ENCODE results near the gene TBC1D10B. TPM values are rescaled to one million over a fixed set of nuclear protein-coding genes. Genes with fewer than 3 reads are reported as not detected.
"Not testable (repeated sequence)": the region's sequence is repeated elsewhere in the genome, so short reads cannot be mapped to it uniquely, and the experiment has no call there.

Gene TBC1D10B
- total and polyA plus RNA-seq, 12 donors: 17.0 to 67.7 (median 44.2) TPM

DNA sequence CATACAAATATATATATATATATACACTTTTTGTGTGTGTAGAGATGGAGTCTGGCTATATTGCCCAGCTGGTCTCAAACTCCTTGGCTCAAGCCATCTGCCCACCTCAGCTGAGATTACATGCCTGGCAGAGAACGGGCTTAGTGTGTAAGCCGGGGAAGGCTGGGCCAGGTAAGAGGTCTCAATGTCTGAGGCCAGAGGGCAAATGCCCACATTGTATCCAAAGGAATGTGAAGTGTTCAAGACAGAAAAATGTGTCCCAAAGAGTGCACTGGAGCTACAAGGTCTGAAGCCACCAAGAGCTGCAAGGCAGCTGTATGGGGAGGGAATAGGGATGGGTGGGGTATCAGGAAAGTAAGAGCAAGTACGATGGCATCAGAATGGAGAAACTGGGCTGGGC lies 24.0 kb downstream of the TBC1D10B start:
- DNase-seq: peak in 1 of 7 donors; percentile 35
- intact Hi-C loops (cut with DNase I): no loop called here
- H3K4me3 ChIP-seq: no peak overlapping the region
- no peaks in the 10 kb centered on the region for H3K9me3 ChIP-seq (replicated peaks in 1 of 3)
- TF ChIP-seq, protein P1, sequence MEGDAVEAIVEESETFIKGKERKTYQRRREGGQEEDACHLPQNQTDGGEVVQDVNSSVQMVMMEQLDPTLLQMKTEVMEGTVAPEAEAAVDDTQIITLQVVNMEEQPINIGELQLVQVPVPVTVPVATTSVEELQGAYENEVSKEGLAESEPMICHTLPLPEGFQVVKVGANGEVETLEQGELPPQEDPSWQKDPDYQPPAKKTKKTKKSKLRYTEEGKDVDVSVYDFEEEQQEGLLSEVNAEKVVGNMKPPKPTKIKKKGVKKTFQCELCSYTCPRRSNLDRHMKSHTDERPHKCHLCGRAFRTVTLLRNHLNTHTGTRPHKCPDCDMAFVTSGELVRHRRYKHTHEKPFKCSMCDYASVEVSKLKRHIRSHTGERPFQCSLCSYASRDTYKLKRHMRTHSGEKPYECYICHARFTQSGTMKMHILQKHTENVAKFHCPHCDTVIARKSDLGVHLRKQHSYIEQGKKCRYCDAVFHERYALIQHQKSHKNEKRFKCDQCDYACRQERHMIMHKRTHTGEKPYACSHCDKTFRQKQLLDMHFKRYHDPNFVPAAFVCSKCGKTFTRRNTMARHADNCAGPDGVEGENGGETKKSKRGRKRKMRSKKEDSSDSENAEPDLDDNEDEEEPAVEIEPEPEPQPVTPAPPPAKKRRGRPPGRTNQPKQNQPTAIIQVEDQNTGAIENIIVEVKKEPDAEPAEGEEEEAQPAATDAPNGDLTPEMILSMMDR (IDR thresholded peaks at IDR 0.05): no peak
- H3K36me3 ChIP-seq (replicated peaks in 1 of 2): peaks cover 0 to 12% of the 10 kb centered on the region in 2 donors
- no peak overlapping the region for H3K27ac ChIP-seq
- no peaks in the 10 kb centered on the region for H3K27me3 ChIP-seq
- peaks cover under 1 to 1% of the 10 kb centered on the region in 2 donors for H3K4me1 ChIP-seq (replicated peaks in 1 of 2)
- 92 to 99% (median 93%) methylated on average over 3 of the region's 3 CpGs for WGBS, 4 donors

DNA sequence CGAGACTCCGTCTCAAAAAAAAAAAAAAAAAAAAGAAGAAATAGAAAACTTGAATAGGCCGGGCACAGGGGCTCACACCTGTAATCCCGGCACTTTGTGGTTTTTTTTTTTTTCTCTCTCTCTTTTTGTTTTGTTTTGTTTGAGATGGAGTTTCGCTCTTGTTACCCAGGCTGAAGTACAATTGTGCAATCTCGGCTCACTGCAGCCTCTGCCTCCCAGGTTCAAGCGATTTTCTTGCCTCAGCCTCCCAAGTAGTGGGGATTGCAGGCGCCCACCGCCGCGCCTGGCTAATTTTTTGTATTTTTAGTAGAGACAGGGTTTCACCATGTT lies 26.8 kb downstream of the TBC1D10B start:
- H3K4me3 ChIP-seq; H3K4me1 ChIP-seq (replicated peaks in 1 of 2); DNase-seq; intact Hi-C loops (cut with DNase I); H3K27me3 ChIP-seq; H3K27ac ChIP-seq; H3K36me3 ChIP-seq (replicated peaks in 1 of 2); H3K9me3 ChIP-seq (replicated peaks in 1 of 3): not testable (repeated sequence)
- 89 to 95% (median 94%) methylated on average over 11 of the region's 11 CpGs for WGBS, 4 donors

DNA sequence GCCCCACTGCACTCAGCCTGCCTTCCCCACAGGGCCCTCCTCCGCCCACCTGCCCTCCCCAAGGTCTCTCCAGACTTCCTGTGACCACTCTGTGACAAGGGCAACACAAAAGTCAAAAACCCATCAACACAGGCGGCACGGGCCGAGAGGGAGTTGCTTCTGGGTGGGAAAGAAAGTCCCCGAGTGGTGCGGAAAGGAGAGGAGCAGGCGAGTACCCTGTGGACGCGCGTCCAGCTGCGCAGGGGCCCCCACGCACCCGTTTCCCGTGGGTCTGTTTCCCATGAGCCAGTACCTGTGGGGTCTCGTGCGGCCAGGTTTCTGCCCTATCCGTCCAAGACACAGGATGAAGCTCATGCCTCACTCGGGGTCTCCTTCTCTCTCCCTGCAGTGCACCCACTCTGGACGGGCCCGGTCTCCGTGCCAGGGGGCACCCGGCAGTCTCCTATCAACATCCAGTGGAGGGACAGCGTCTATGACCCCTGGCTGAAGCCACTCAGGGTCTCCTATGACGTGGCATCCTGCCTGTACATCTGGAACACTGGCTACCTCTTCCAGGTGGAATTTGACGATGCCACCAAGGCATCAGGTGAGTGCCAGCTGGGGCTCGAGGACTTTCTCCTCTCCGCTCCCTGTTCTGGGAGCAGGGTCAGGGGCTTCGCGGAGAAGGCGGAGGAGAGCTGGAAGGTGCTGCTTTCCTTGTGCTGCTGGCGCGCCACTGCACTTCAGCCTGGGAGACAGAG lies 27.4 kb downstream of the TBC1D10B start:
- intact Hi-C loops (cut with DNase I): no loop called here
- peak in 1 of 7 donors; percentile 48 for DNase-seq
- H3K4me1 ChIP-seq (replicated peaks in 1 of 2): no peaks in the 10 kb centered on the region
- 88 to 95% (median 89%) methylated on average over 22 to 32 of the region's 32 CpGs for WGBS, 4 donors
- H3K9me3 ChIP-seq (replicated peaks in 1 of 3): no peaks in the 10 kb centered on the region
- no peak overlapping the region for H3K27ac ChIP-seq
- no peaks in the 10 kb centered on the region for H3K27me3 ChIP-seq
- no peaks in the 10 kb centered on the region for H3K36me3 ChIP-seq (replicated peaks in 1 of 2)
- H3K4me3 ChIP-seq: no peak overlapping the region
- TF ChIP-seq, protein P1 (IDR thresholded peaks at IDR 0.05): no peak
- no peak for TF ChIP-seq POLR2A (IDR thresholded peaks at IDR 0.05)

DNA sequence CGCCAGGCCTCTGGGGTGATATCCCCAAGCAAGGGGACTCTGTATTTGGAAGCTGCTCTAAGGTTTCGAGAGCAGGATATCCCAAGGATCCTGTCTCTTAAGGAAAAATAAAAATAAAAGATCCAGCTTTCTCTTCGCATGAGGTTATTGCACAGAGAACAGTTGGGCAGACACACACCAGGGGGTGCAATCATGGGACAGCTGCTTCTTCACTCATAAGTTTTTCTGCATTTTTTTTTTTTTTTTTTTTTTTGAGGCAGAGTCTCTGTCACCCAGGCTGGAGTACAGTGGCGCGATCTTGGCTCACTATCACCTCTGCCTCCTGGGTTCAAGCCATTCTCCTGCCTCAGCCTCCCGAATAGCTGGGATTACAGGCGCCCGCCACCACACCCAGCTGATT lies 28.3 kb downstream of the TBC1D10B start:
- intact Hi-C loops (cut with DNase I); H3K27me3 ChIP-seq; H3K27ac ChIP-seq; H3K36me3 ChIP-seq (replicated peaks in 1 of 2); H3K9me3 ChIP-seq (replicated peaks in 1 of 3); H3K4me1 ChIP-seq (replicated peaks in 1 of 2); H3K4me3 ChIP-seq: not testable (repeated sequence)
- 86 to 90% (median 89%) methylated on average over 8 of the region's 8 CpGs for WGBS, 4 donors
- DNase-seq: peak in 1 of 7 donors; percentile 36

DNA sequence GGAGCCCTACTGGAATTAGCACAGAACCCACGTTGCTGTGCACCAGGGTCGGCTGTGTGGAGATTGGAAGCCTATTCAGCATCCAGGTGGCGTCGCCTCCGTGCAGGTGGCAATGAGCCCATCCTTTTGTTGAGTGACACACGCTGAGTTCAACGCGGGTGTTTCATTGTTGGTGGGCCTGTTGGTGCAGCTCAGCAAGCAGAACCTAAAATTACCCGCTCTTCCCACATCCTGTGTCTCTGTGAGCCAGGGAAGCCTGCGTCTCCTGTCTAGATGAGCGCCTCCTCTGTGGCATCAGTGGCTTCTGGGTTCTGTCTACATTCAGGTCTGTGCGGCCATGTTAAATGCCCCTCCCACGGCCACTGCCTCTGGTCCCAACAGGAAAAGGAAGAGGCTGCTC lies 29.7 kb downstream of the TBC1D10B start:
- Histone ChIP-seq H3K4me3 (no peak overlapping the region), H3K4me1 (replicated peaks in 1 of 2) (peaks cover 6% of the 10 kb centered on the region in 2 donors), H3K27ac (no peak overlapping the region), H3K27me3 (no peaks in the 10 kb centered on the region), H3K9me3 (replicated peaks in 1 of 3) (no peaks in the 10 kb centered on the region), H3K36me3 (replicated peaks in 1 of 2) (no peaks in the 10 kb centered on the region)
- DNase-seq: peak in 1 of 7 donors; percentile 52
- intact Hi-C loops (cut with DNase I): no loop called here
- TF ChIP-seq POLR2A (IDR thresholded peaks at IDR 0.05): no peak
- TF ChIP-seq, protein P1 (IDR thresholded peaks at IDR 0.05): no peak
- WGBS, 4 donors: 90 to 93% (median 91%) methylated on average over 13 of the region's 13 CpGs

DNA sequence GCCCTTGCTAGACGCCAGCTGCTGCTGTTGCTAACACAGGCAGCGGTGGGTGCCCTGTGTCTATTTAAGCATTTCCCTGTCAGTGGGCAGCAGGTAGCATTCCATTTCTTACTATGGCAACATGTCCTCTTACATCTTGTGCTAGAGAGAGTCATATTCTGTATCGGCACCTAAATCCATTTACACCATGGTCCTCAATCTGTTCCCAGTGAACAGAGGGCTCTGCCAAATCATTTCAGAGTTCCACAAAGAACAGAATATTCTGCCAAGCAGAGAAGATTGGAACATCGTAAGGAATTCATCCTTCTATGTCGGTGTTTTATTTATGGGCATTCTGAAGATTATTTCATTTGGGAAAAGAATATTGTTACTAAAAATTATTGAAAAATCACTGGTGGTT lies 31.6 kb downstream of the TBC1D10B start:
- peak in 1 of 7 donors; percentile 21 for DNase-seq
- H3K9me3 ChIP-seq (replicated peaks in 1 of 3); H3K27me3 ChIP-seq; intact Hi-C loops (cut with DNase I); H3K36me3 ChIP-seq (replicated peaks in 1 of 2); H3K4me1 ChIP-seq (replicated peaks in 1 of 2); H3K4me3 ChIP-seq: not testable (repeated sequence)
- peak overlapping the region in 2 of 5 donors; percentile 37 to 62 for H3K27ac ChIP-seq
- 31 to 51% (median 47%) methylated on average over 3 to 4 of the region's 5 CpGs for WGBS, 4 donors

DNA sequence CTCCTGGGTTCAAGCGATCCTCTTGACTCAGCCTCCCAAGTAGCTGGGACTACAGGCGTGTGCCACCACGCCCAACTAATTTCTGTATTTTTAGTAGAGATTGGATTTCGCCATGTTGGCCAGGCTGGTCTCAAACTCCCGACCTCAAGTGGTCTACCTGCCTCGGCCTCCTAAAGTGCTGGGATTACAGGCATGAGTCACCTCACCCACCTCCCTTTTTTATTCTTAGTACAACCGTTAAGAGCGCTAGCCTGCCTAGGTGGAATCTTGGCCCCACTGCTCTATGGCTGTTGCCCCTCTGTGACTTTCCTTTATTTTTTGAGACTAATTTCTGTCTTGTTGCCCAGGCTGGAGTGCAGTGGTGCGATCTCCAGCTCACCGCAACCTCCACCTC lies 32.3 kb downstream of the TBC1D10B start:
- H3K36me3 ChIP-seq (replicated peaks in 1 of 2); H3K4me1 ChIP-seq (replicated peaks in 1 of 2); H3K9me3 ChIP-seq (replicated peaks in 1 of 3); intact Hi-C loops (cut with DNase I); DNase-seq; H3K27me3 ChIP-seq; H3K4me3 ChIP-seq: not testable (repeated sequence)
- H3K27ac ChIP-seq: peak overlapping the region in 1 of 5 donors; percentile 37
- 92 to 97% (median 94%) methylated on average over 9 to 10 of the region's 10 CpGs for WGBS, 4 donors

All from adrenal gland (tissue), 12 donors.